ENCODE measurements around the gene SLC7A6OS.

Gene SLC7A6OS

DNA sequence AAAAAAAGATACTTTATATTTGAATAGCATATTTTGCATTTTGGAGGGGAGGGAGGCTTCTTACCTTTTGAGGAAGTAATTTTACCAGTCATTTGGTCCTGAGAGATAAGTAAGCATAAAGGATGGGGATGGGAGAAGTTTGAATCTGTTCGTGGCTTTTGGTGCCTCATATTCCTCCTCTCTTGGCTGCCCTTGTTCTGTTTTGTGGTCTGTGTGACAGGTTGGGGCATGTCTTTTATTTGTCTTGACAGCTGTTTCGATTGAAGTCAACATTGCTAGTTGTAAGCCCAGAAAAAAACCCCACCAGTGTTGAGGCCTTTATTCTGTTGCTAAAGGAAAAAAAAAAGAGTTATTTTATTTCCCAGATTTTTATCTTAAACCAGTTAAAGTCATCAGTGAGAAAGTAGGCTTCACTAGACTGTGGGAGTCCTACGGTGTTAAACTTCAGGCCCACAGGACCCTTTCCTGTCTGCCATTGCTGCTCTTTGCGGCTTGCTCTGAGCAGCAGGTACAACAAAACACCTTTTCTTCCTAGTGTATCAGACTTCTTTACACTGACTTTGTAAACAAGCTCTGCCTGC, 35.0 kb downstream of the SLC7A6OS start:
- no peak for DNase-seq

DNA sequence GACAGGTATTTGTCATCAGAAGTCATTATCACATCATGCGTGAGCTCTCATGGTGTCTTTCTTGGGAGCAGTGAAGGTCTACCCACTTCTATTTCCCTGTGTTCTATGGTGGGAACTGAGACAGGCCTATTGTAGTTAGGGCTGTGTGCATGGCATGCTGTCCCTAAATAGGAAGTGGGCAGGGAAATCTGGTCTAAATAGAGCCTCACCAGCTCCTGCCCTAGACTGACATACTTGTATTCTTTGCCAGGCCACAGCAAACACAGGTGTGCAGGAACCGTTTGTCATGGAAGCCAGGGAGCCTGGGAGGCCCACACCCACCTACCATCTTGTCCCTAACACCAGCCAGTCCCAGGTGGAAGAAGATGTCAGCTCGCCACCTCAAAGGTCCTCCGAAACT, 36.3 kb downstream of the SLC7A6OS start:
- DNase-seq = no peak

DNA sequence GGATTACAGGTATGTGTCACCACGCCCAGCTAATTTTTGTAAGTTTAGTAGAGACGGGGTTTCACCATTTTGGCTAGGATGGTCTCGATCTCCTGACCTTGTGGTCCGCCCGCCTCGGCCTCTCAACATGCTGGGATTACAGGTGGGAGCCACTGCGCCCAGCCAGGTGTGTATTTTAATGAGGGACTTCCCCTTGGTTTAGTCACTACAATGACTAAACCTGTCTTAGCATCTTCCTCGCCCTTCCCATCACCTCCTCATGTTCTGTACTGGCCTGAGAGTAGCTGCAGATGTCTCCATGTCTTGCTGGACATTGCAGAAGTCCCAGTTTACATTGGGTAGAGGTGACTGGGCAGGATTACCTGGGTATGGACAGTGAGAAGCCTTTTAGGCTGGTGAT, 36.9 kb downstream of the SLC7A6OS start:
- DNase-seq = no peak

DNA sequence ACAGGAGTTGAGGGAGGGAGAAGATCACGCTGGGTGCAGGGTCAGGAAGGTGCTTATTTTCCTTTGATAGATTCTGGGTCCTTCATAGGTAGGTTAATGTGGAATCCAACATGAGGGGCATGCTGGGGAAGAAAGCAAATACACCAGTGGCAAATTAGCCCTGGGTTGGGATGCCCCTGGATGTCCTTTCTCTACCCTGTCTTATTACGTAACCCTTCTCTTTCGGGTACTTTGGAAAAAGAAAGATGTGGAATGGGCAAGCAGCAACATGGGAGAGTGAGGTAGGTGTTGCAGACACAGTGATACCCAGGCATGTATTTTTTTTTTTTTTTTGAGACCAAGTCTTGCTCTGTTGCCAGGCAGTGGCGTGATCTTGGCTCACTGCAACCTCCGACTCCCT, 37.3 kb downstream of the SLC7A6OS start:
- no peak for DNase-seq

DNA sequence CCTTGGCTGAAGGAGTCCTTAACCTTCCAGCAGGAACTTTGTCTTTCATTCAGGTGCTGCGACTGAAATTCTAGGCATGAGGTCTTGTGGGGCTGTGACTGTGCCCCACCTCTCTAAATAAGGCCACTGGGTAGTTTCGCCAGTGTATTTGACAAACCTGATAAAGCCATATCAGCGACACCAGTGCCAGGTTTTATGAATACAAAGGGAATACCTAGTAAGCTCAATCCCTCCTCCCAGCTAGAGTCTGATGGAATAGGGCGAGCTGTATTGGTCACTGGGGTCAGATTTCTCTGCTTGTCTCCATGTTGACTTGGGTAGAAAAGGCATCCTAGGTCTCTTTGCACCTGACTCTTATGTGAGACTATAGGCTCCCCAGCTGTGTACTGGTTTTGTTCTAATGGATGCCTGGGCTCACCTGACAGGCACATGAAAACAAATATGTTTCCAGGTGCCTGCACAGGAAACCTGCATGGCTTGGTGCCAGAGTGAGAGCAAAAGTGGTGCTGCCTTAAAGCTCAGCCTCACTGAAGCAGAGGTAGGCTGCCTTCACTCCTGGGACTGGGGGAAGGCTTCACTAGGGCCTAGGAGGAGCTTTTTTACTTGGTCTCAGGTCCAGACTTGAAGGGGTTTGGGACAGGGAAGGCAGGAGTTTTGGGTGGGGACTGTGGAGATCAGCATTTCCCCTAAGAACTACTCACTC, 38.1 kb downstream of the SLC7A6OS start:
- peak; percentile 71 for DNase-seq

DNA sequence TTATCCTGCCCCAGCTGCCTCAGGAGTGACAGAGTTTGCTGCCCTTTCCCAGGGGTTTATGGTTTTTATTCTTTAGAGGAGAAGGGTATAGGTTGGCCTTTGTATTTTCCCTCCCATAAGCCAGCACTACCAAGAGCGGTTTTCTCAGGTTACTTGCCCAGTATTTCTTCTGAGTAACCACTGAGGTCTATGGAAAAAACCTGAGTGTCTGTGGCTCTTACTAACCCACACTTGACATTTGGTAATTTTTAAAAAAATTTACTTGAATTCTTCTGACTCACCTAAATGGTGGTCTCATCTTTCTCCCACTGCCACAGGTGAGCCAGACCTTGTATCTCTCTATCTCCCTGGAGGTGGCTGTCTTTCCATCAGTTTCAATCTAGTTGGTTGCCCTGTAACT, 40.4 kb downstream of the SLC7A6OS start:
- DNase-seq = no peak

DNA sequence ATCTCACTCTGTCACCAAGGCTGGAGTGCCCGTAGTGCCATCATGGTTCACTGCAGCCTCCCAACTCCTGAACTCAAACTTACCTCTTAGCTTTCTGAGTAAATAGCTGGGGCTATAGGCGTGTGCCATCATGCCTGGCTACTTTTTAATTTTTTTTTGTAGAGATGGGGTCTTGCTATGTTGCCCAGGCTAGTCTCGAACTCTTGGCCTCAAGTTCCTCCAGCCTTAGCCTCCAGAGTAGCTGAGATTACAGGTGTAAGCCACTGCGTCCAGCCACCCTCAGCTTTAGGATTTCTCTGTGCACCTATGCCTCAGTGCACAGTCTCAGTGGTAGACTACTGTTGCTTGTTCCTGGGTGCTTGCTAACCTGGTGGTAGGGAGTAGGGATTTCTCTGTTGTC, 41.0 kb downstream of the SLC7A6OS start:
- DNase-seq = no peak

DNA sequence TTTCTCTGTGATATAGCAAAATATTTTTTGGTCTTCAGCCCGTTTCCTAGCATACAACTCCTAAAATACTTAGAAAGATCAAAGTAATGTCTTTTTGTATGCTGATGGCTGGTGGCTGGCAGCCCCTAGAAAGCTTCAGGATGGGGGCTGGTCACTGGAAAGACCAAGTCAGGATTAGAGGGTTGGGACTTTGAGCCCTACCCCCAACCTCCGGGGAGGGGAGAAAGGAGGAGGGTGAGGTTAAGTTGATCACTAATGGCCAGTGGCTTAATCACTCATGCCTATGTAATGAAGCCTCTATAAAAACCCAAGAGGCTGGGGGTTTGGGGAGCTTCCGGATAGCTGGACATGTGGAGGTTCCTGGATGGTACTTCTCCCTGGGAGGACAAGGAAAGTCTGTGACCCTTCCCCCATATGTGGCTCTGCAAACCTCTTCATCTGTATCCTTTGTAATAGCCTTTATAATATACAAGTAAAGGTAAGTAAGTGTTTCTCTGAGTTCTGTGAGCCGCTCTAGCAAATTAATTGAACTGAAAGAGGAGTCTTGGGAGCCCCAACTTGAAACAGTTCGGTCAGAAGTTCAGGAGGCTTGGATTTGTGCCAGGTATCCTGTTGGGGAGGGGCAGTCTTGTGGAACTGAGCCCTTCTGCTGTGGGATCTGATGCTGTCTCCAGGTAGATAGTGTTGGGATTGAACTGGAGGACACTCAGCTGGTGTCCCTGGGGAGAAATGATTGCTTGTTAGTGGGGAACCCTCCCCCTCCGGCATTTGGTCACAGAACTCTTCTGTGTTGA, 42.9 kb downstream of the SLC7A6OS start:
- DNase-seq = no peak

DNA sequence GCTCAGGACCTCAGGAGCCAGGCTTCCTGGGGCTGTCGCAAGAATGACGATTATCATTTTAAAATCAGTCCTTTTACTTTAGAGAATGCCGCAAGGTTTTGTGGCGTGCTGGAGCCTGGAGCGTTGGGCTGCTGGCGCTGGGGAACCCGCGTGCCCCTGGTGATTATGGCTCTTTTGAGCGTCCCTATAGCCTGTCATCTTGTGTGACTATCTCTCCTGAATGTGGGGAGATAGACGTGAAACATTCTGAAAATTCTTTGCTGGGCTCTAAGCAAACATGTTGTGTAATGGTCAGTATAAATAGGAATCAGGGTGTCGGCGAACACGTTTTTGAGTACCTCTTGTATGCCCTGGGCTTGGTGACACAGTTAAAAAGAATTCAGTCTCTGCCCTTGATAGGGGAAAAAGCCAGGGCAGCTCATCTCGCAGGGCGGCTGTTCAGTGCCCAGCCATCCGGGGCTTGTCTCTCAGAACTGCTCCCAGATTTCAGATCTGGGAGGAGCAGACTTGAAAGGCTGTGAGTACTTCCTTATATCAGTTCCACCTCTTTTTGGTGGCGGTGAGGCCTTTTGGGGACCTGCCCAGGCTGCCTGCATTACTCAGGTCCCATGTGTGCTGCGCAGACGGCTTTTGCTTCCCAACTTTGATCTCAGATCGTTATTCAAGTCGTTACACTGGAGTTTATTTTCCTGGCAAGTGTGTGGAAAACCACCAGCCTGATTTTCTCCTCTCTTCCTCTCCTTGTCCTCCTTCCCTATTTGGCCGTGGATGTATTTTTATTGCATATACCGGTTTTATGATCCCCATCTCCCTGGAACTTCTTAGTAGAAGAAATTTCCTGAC, 45.4 kb downstream of the SLC7A6OS start:
- DNase-seq = no peak

DNA sequence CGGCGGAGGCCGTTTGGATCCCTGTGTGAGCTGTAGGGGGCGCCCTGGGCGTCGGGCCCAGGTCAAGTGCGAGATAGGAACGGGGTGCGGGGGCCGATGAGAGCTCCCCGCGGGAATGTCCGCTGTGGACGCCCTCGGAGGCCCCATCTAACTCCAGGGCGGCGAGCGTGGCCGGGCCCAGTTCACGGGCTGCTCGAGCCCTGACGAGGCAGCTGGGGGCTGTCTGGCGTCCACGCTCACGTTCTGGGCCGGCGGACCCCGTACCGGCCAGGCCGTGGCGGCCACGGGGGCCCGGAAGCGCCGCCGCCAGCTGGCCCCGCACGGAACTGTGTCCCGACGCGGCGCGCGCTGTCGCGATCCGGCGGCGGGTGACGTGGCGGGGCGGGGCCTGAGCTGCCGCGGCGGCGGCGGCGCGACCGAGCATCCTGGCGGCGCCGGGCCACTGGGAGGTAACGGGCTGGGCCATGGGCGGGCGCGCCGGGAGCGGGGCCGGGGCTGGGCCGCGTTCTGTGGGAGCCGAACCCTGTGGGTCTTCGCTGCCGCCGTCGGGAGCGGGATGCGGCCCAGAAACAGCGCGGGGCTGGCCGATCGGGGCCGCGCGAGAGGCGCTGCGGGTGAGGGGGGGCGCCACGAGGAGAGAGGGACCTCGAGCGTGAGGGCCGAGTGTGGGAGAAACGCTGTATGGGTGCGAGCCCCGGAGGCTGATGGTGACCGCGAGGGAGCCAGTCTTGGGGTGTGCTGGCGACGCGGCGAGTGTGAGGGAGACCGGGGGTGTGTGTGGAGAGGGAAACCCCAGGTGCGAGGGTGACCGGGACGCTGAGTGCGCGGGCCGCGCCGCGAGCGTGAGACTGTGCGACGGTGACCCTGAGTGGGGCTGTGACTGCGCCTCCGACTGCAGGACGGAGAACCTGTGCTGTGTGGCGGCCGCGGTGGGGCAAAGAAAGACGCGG, 46.3 kb downstream of the SLC7A6OS start, which contains the start of gene SLC7A6:
SLC7A6 (plus strand) TSS at position 399 of the 950 bp plus-strand sequence. CDS start 10,201 bp downstream, outside the sequence.
- peak; percentile 43 for DNase-seq

DNA sequence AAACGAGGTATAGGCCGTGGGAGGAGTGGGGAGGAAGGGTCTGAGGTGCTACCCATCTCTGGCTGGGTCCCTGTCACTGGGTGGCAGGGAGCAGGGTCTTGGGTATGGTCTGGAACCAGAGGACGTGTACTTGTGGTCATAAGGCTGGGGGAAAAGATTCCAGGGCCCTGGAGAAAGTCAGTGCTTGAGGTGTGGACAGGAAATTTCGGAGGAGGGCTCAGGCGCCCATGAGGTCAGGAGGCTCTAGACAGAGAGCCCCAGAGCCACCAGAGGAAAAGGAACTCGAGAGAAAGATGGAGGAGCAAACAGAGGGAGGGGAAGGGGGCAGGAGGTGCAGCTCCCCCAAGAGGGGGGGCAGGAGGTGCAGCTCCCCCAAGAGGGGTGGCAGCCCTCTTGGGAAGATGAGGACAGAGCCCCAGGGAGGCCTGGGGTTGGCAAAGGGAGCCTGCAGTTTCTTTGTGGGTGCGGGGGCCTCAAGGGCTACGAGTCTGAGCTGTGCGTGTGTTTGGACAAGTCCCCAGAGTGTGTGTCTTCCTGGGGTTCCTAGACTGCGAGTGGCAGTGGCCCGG, 47.1 kb downstream of the SLC7A6OS start:
- no peak for DNase-seq

DNA sequence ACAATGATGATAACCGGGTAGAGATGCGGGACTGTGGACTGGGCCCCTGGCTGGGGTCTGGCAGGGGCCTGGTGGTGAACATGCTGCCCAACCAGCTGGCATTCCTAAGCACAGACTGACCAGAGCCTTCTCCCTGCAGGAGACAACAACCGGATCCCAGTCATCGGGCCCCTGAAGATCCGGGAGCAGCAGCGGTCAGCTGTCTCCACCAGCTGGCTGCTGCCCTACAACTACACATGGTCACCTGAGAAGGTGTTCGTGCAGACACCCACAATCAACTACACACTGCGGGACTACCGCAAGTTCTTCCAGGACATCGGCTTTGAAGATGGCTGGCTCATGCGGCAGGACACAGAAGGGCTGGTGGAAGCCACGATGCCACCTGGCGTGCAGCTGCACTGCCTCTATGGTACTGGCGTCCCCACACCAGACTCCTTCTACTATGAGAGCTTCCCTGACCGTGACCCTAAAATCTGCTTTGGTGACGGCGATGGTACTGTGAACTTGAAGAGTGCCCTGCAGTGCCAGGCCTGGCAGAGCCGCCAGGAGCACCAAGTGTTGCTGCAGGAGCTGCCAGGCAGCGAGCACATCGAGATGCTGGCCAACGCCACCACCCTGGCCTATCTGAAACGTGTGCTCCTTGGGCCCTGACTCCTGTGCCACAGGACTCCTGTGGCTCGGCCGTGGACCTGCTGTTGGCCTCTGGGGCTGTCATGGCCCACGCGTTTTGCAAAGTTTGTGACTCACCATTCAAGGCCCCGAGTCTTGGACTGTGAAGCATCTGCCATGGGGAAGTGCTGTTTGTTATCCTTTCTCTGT, 51.5 kb downstream of the SLC7A6OS start:
- no peak for DNase-seq

DNA sequence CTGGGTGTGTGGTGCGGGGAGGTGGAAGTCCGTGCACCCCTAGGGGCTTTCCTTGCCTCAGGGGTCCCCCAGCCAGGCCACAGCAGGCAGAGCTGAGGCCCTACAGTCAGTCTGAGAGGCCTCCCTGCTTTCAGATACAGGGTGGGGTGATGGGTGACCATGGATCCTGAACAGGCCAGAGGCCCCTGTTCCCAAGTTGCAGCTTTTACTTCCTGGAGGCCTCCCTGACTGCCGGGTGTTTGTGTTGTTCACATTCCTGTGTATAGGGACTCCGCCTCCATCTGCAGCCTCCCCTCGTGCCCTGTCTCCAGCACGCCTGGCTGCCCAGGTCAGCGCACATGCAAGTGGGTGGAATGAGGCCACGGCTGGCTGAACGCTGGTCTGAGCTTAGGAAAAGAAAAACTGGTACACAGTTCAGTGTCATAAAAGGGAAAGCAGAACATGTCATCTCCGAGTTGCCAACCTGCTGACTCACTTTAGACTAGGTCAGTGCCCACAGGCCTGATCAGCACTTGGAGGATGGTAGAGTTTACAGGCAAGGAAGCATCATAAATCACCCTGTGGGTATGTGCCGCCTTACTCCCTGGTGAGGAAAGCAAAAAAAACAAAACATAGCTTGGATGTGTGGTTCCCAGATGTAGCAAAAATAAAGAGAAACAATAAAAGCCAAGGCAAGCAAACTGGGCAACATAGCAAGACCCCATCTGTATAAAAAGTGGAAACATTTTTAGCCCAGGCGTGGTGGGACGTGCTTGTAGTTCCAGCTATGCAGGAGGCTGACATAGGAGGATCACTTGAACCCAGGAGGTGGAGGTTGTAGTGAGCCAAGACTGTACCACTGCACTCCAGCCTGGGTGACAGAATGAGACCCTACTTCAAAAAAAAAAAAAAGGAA, 52.6 kb downstream of the SLC7A6OS start:
- no peak for DNase-seq

DNA sequence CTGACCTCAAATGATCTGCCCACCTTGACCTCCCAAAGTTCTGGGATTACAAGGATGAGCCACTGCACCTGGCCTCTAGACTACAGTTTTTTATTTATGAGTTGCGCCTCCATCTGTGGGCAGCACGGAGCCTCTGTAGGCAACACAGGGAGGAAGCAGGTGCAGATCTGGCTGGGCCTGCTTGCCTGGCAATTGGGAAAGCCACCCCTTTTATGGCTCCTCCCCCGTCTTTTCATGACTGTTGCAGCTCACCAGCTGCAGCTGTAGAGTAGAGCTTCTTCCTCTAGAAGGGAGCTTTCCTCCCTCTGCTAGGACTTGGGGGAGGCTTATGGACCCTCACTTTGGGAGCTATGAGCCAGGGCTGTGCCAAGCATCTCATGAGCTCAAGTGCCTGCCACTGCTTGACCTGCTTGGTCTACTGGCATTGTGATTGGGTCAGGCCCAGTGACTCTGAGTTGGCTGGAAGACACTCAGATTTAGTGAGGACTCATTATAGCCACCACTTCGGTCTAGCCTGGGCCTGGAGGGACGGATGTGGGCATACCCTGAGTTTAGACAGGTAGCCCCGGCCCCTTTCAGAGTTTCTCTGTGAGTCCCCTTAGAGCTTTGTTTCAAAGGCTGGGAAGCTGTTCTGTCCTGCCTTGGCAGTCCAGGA, 53.4 kb downstream of the SLC7A6OS start:
- peak; percentile 30 for DNase-seq

DNA sequence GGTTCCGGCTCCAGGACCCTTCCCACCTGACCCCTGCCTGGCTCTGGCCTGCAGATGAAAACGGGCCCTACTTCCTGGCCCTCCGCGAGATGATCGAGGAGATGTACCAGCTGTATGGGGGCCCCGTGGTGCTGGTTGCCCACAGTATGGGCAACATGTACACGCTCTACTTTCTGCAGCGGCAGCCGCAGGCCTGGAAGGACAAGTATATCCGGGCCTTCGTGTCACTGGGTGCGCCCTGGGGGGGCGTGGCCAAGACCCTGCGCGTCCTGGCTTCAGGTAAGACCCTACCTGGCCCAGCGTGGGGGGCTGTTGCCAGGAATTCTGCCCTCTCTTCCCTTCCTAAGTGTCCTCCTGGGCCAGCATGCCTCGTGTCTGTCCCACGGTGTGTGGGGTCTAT, 55.0 kb downstream of the SLC7A6OS start:
- no peak for DNase-seq

DNA sequence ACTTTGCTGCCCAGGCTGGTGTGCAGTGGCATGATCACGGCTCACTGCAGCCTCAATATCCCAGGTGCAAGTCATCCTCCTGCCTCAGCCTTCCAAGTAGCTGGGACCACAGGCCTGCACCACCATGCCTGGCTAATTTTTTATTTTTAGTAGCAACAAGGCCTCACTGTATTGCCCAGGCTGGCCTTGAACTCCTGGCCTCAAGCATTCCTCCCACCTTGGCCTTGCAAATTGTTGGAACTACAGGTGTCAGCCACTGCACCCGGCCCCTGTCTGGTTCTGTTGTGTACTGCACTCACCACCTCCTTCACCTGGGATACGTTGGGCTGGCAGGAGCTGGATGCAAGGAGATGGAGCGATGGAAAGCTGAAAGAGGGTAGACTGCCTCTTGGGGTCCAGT, 57.0 kb downstream of the SLC7A6OS start:
- DNase-seq = no peak

DNA sequence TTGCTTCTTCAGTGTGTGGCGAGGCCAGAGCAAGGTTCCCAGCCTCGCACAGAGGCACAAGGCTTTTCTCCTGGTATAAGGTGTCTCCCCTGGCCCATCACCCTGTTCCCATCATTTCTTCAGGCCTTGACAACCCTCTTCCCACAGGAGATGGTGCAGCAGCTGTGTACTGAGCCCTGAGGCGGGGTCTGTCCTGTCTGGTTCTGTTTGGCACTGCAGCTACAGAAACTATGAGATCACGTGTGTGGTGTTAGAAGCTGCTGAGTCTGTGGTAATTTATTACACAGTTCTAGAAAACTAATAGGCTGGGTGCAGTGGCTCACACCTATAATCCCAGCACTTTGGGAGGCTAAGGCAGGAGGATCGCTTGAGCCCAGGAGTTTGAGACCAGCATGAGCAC, 58.4 kb downstream of the SLC7A6OS start:
- DNase-seq = no peak

DNA sequence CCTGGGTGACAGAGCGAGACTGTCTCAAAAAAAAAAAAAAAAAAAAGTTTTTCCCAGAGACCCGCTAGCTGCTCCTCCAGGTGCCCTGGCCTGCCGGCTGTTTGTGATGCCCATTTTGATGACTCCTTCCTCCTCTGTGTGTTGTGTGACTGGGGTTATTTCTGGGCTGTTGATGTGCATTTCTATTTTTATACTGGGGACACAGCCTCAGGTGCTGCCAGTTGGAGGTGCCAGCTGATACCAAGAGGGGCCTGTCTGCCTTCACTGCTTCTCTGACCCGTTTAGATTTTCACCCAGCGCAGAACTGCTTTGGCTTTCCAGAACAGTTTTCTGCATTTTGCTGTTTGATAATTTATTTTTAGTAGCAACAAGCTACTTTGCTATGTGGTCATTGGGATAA, 58.9 kb downstream of the SLC7A6OS start:
- DNase-seq = no peak

DNA sequence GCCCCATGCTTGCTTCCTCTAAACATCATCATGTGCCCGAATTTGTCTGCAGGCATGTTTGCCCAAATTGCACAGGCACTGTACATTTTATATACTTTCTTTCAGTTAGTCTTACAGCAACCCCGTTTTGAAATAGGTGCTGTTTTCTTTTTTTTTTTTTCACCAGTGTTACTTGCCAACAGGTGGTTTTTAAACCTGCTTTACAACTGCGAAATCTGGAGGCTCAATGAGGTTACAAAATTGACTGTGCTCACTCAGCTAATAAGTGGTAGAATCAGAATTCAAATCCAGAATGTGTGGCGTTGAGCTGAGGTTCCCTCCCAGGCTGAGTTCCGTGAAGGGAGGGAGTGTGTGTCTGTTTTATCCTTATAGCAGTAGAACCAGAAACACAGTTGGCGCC, 59.8 kb downstream of the SLC7A6OS start:
- no peak for DNase-seq
